ENCODE measurements around the gene MRI1.
A peak's percentile ranks its signal among the peaks of the same experiment; 100 is the strongest.
"Not testable (repeated sequence)": the region's sequence is repeated elsewhere in the genome, so short reads cannot be mapped to it uniquely, and the experiment has no call there.

MRI1 gene

GRCh38 chr19:13761423-13761822 is 2.9 kb upstream of the MRI1 start:
- DNase-seq (ENCODE audit: low read depth in 2 of 2) = no peak

GRCh38 chr19:13762635-13763235 is 1.6 kb upstream of the MRI1 start:
- no peak for DNase-seq (ENCODE audit: low read depth in 2 of 2)

- DNase-seq (ENCODE audit: low read depth in 2 of 2) = no peak
Measured at GRCh38 chr19:13763265-13763664, 1.1 kb upstream of the MRI1 start.

DNA sequence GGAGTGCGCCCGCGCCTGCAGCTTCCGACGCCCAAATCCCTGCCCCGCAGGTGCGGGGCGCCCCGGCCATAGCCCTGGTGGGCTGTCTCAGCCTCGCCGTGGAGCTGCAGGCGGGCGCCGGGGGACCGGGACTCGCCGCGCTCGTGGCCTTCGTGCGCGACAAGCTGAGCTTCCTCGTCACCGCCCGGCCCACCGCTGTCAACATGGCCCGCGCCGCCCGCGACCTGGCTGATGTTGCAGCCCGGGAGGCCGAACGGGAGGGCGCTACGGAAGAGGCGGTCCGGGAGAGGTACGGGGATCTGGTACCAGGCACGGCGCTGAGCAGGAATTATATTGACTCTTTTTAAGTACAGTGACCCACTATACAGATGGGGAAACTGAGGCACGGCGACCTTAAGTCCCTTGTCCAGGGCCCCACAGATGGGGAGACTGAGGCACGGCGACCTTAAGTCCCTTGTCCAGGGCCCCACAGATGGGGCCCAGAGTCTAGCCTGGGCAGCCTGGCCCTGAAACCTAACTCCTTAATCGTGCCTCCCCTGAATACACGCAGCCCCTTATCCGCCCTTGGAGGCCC is 586 bp downstream of the MRI1 start:
- DNase-seq (ENCODE audit: low read depth in 2 of 2) = peak in 1 of 2 experiments; percentile 33

GRCh38 chr19:13765395-13766094 is 1.2 kb downstream of the MRI1 start:
- no peak for DNase-seq (ENCODE audit: low read depth in 2 of 2)

DNA sequence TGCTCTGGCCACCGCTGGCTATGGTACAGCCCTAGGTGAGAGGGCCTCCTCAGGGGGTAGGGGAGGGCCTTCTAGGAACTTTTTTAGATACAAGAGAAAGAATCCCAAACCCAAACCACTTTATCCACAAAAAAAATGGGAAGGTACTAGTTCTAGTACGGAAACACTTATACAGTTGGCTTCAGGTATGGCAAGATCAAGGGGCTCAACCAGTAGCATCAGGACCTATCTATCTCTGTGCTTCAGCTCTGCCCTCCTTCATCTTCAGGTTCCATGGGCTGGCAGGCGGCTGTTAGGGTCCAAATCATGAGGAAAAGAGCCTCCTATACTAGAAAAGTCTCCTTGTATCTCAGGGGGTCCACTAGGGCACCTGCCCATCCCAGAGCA is 1.8 kb downstream of the MRI1 start:
- no peak for DNase-seq (ENCODE audit: low read depth in 2 of 2)

- DNase-seq (ENCODE audit: low read depth in 2 of 2) = no peak
Measured at GRCh38 chr19:13768510-13768909, 4.2 kb downstream of the MRI1 start.

DNA sequence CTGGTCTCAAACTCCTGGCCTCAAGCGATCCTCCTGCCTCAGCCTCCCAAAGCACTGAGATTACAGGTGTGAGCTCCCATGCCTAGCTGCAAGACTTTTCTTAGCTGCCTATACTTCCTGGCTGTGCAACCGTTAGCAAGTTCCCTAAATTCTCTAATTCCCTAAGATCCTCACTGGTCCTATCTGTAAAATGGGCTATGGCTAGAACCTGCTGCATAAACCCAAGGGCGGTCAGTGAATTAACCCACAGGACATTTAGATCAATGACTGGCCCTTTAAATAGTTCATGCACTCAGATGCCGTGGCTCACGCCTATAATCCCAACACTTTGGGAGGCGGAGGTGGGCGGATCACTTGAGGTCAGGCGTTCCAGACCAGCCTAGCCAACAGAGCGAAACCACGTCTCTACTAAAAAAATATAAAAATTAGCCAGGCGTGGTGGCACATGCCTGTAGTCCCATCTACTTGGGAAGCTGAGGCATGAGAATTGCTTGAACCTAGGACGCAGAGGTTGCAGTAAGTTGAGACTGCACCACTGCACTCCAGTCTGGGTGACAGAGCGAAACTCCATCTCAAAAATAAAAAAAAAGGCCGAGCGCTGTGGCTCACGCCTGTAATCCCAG is 5.8 kb downstream of the MRI1 start:
- no peak for DNase-seq (ENCODE audit: low read depth in 2 of 2)

DNA sequence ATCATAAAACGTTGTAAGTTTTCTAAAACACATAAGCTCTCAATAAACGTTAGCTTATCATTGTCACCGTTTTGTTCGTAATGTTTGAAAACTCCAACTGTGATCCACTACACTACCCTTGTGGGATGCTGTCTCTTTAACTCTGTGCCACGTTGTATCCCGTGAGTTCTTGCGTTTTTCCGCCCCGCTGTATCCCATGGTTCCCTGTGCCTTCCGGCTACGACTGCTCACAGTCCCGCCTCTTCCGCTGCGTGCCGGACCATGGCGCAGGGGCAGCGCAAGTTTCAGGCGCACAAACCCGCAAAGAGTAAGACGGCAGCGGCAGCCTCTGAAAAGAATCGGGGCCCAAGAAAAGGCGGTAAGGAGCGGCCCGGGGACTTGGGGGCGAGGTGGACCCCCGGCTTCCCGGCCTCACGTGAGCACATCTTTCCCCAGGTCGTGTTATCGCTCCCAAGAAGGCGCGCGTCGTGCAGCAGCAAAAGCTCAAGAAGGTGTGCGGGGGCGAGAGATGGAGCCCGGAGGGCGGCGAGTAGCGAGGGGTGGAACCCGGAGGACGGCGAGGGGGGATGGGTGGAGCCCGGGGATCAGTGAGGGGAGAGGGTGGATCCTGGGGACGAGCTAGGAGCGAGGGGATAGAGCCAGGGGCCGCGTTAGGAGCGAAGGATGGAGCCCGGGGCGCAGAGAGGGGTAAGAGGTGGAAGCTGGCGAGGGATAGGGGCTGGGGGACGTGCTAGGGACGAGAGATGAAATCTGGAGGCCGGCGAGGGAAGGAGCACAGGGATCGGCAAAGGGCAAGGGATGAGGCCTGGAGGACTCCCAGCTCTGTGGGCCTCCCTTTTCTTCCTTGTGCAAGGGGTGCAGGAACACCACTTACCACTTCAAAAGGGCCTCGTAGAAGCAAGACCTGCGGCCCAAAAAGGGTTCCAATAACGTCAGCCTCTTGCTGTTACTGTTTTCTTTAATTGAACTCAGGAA is 10.2 kb downstream of the MRI1 start, which contains the start of gene C19orf53:
Gene C19orf53 (plus strand): TSS at position 240 of the 975 bp plus-strand sequence. CDS start 22 bp downstream, at position 262.
- peak; percentile 75 to 83 for DNase-seq (ENCODE audit: low read depth in 2 of 2)

GRCh38 chr19:13778398-13778797 is 14.1 kb downstream of the MRI1 start:
- no peak for DNase-seq (ENCODE audit: low read depth in 2 of 2)

GRCh38 chr19:13778847-13779246 is 14.5 kb downstream of the MRI1 start:
- DNase-seq (ENCODE audit: low read depth in 2 of 2) = no peak

GRCh38 chr19:13779794-13780193 is 15.5 kb downstream of the MRI1 start:
- DNase-seq (ENCODE audit: low read depth in 2 of 2) = not testable (repeated sequence)

- no peak for DNase-seq (ENCODE audit: low read depth in 2 of 2)
Measured at GRCh38 chr19:13781547-13781946, 17.2 kb downstream of the MRI1 start.

DNA sequence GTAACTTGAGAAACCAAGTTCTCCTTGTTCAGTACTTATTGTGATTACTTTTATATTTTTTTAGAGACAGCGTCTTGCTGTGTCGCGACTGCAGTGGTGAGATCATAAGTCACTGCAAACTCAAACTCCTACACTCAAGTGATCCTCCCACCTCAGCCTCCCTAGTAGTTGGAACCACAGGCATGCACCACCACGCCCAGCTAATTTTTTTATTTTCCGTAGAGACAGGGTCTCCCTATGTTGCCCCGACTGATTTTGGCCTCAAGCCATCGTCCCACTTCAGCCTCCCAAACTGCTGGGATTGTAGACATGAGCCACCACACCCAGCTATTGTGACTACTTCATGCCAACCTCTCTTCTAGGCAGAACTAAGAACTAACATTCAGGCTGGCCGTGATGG is 18.2 kb downstream of the MRI1 start:
- DNase-seq (ENCODE audit: low read depth in 2 of 2) = no peak

GRCh38 chr19:13783565-13784500 is 19.5 kb downstream of the MRI1 start:
- no peak for DNase-seq (ENCODE audit: low read depth in 2 of 2)

DNA sequence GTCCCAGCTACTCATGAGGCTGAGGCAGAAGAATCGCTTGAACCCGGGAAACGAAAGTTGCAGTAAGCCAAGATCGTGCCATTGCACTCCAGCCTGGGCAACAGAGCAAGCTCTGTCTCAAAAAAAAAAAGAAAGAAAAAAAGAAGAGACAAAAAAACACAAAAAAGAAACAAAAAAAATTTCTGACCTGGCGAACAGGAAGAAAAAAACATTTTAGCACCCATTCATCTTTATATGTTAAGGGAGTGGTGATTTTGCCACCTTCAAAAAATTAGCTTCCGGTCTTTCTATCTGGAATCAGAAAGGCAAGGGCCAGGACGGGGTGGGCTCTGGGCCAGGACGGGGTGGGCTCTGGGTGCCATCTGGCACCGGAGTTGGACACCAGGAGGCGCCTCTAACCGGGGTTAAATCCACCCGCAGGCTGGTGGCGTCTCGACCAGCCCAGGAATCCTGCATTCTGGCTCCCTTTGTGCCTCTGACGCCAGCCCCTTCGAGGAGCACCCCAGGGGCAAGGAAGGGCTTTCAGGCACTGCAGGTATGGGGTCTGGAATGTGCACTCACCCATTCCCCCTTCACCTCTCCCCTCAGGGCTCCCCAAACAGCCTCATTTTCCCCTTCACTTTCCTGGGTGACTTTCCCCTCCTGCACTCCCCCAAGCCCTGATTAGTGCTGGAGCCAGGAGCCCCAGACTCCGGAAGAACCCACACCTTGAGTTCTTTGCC is 20.6 kb downstream of the MRI1 start:
- peak; percentile 35 to 58 for DNase-seq (ENCODE audit: low read depth in 2 of 2)

- DNase-seq (ENCODE audit: low read depth in 2 of 2) = no peak
Measured at GRCh38 chr19:13788991-13789390, 24.7 kb downstream of the MRI1 start.

DNA sequence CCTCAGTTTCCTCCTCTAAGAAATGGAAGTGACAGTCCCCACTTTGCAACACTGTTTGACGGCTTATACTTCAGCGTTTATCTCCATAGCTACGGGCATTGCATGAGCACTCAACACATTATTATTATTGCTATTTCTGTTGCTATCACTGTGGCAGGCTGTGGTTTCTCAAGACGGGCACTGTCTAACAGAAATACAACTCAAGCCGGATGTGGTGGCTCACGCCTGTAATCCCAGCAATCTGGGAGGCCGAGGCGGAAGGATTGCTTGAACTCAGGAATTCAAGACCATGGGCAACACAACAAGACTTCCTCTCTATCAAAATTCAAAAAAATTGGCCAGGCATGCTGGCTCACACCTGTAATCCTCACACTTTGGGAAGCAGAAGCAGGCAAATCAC is 26.0 kb downstream of the MRI1 start:
- DNase-seq (ENCODE audit: low read depth in 2 of 2) = no peak

- not testable (repeated sequence) for DNase-seq (ENCODE audit: low read depth in 2 of 2)
Measured at GRCh38 chr19:13793317-13793716, 29.0 kb downstream of the MRI1 start.

- no peak for DNase-seq (ENCODE audit: low read depth in 2 of 2)
Measured at GRCh38 chr19:13794398-13794756, 30.1 kb downstream of the MRI1 start.

Measured in stimulated activated CD4-positive, alpha-beta T cell treated with anti-CD3 and anti-CD28 coated beads, Interleukin-12 subunit alpha, Interleukin-12 subunit beta, amount 100 ng/mL, for 24 hours (primary cell).